ENCODE results near the gene TEX22.

TEX22 gene

GRCh38 chr14:105399466-105399775, 1.1 kb downstream of the TEX22 start:
- no peak for DNase-seq (ENCODE audit: low read depth in 2 of 2)

DNA sequence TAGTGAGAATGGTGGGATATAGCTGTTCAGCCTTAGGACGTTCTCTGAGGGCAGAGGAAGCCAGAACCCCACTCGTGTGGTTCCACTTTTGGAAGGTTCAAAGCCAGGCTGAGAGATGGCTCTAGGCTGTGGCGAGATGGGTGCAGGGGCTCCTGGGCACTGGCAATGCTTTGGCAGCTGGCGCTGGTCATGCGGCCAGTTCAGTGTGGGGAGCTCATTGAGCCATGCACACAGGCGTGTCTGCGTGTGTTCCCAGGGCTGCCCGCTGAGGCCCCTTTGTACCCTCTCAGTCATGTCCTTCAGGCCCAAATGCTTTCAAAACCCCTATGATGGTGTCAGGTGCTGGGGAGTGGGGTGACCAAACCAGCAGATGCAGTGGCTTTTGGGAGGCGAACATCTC, 1.7 kb downstream of the TEX22 start:
- no peak for DNase-seq (ENCODE audit: low read depth in 2 of 2)

- DNase-seq (ENCODE audit: low read depth in 2 of 2): no peak
Observed at GRCh38 chr14:105401699-105402098, 3.4 kb downstream of the TEX22 start.

DNA sequence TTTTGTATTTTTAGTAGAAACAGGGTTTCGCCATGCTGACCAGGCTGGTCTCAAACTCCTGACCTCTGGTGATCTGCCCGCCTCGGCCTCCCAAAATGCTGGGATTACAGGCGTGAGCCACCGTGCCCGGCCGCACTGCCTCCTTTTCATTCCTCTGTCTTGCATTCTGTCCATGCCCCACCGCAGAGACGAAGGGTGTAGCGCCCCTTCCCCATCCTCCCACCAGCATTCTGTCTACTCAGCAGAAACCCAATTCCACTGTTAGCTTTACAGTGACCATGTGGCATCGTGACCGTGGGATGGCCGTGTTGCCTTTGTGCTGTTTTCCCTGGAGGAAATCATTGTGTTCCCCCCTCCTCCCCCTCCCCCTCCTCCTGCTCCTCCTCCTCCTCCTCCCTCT, 10.3 kb downstream of the TEX22 start:
- DNase-seq (ENCODE audit: low read depth in 2 of 2): no peak

GRCh38 chr14:105409364-105409763, 11.0 kb downstream of the TEX22 start:
- no peak for DNase-seq (ENCODE audit: low read depth in 2 of 2)

DNA sequence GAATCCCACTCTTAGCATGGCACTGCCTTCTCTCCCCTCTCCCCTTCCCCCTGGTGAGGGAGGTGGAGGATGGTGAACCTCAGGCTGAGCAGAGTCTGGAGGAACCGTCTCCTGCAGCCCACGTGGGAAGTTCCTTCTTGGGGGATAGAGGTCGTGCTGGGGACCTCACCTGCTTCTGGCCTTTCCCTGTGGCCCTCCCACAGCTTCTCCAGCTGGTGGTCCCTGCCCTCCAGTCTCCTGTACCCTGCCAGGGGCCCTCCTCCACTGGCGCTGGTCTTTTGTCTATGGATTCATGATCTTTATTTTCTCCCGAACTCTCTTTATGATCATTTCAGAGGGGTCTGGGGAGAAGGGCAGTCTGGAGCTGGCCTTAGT, 12.3 kb downstream of the TEX22 start:
- DNase-seq (ENCODE audit: low read depth in 2 of 2): no peak

DNA sequence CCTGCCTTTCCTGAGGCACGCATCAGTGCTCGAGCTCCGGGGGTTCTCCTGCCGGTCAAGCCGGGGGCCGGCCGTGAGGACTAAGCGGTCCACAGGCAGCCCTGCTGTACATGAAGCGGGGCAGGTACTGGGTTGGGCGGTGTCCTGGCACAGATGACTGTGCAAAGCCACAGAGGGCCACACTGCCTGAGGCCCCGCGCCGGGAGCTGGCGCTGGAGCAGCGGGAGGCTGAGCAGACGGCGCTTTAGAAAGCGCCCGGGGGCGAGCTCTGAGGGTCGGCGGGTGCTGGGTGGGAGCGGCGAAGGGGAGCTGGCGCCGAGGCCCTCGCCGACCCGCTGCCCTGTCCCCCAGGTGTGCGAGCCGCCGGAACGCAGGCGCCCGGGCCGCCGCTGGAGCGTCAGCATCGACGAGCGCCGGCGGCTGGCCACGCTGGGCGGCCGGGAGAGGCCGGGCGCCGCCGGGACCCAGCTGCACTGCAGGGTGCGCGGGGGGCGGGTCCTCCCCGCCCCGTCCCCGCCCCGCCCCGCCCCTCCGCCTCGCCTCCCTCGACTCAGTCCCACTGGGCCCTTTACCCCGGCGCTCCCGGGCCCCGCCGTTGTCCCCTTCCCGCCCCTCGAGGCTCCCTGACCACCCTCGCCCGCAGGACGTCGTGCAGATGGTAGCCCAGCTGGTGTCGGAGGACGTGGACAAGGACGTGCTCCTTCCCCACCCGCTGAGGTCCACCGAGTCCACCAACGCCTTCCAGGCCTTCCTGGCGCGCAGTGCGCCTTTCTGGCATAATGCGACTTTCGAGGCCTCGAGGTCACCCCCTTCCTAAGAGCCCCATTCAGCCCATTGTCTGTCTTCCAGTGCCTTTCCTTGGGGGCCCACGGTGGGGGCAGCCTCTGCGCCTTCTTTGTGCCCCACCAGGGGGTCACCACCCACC, 12.9 kb downstream of the TEX22 start:
- no peak for DNase-seq (ENCODE audit: low read depth in 2 of 2)

DNA sequence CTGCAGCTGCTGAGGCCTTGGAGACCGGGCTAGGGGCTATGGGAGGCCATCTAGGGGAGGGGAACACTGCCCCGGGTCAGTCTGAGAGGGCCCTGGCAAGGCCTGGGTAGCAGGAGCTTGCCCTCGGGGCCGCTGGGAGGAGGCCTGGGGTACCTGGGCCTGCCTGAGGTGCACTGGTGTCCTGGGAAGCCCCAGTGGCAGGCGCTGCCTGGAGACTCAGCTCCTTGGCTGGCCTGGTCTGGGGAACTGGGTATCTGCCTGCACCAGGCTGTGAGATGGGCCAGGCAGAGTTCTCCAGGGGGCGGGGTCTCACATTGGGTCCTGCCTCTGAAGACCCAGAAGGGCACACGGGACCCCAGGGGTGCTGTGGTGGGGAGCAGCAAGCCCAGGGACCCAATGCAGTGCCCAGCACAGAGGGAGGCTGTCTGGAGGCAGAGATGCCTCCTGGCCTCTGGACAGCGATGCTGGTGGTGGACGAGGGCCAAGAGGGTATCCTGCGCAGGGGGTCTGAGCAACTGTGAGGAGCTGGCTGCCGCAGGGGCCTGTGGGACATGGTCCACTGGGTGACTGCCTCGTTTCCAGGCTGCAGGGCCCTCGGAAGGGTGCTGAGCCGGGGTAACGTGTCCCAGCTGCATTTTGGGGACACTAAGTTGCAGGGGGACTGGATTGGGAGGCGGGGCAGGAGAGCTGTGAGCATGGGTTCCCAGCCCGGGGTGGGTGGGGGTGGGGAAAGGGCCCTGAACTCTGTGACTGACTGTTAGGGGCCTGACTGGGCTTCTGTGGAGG, 13.8 kb downstream of the TEX22 start:
- no peak for DNase-seq (ENCODE audit: low read depth in 2 of 2)

GRCh38 chr14:105412771-105413543, 14.6 kb downstream of the TEX22 start:
- no peak for DNase-seq (ENCODE audit: low read depth in 2 of 2)

DNA sequence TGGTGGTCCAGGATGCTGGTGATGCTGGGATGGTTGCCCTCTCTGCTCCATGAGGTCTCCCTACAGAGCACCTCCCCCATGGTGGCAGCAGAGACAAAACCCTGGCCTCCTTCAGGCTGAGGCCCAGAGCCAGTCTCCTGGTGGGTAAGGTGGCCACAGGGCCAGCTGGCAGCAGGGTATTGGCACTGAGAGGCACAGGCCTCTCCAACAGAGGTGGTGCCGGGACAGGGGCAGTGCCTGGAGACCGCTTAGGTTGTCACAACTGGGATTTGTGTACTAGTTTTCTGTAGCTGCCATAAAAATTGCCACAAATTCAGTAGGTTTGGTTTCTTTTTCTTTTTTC, 15.2 kb downstream of the TEX22 start:
- no peak for DNase-seq (ENCODE audit: low read depth in 2 of 2)

- DNase-seq (ENCODE audit: low read depth in 2 of 2): peak; percentile 54 to 58
Observed at GRCh38 chr14:105414456-105415371, 16.4 kb downstream of the TEX22 start.

GRCh38 chr14:105415481-105416428, 17.4 kb downstream of the TEX22 start:
- no peak for DNase-seq (ENCODE audit: low read depth in 2 of 2)

DNA sequence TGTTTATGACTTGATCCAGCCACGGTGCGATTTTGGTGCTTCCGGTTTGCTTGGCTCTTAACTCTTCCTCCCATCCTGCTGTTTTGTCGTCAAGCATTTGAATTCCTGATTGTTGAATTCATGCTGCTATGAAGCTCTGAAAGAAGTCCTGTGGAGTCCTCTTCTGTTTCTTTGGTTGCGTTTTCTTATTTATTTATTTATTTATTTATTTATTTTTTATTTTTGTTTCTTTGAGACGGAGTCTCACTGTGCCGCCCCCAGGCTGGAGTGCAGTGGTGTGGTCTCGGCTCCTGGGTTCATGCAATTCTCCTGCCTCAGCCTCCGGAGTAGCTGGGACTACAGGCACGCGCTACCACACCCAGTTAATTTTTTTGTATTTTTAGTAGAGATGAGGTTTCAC, 18.3 kb downstream of the TEX22 start:
- DNase-seq (ENCODE audit: low read depth in 2 of 2): no peak

DNA sequence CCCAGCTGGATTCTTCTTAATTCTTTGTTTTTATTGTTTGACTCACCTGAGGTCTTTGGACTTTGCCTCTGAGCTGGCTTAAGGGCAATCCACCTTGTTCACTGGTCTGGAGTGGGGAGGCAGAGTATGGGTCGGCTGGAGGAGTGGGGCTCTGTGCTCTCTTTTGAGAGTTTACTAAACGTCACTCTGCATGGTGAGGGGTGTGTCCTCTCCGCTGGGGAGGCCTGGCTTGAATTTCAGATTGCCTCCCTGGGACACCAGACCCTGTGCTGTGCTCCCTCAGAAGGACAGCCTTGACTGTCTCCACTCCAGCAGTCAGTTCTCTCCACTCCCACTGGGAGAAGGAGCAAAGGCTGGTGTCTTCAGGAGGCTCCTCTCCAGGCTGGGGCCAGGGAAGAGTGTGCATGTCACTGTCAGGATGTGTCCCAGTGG, 19.4 kb downstream of the TEX22 start:
- DNase-seq (ENCODE audit: low read depth in 2 of 2): no peak

- DNase-seq (ENCODE audit: low read depth in 2 of 2): no peak
Observed at GRCh38 chr14:105418269-105419194, 20.2 kb downstream of the TEX22 start.

DNA sequence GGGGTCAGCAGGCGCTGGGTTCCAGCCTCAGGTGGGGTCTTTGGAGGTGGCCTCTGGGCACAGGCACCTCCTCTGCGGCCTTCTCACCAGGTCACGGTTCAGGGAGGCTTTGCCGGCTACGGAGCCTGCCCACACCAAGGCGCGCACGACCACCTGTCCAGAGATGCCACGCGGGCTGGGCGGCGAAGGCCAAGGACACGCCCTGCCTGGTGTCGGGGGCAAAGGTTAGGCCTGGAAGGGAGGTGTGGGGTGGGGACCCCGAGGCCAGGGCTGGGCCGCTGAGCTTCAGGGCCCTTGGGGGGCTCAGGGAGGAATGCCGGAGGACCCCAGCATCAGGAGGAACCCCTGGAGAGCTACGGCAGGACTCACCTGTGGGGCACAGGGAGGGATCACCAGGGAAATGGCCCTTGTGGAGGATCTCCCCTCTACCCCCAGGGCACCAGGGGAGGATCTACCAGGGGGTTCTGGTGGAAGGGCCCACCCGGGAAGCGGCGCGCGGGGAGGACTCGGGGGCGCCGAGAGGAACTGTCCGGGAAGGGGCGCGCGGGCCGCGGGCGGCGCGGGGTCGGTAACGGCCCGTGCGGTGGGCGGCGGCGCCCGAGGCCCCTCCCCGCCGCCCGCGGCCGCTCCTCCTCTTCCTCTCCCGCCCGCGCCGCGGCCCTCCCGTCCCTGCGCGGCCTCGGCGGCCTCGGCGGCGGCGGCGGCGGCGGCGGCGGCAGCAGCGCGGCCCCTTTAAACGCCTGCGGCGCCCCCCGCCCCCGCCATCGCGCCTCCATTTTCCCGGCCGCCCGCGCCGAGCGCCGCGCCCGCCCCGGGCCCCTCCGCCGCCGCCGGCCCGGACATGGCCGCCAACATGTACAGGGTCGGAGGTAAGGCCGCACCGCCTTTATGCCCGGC, 21.1 kb downstream of the TEX22 start, which contains the start of gene MTA1:
MTA1 (plus strand) TSS at position 633 of the 897 bp plus-strand sequence; CDS start at position 842, 209 bp downstream.
- peak in 1 of 2 experiments; percentile 32 for DNase-seq (ENCODE audit: low read depth in 2 of 2)

- no peak for DNase-seq (ENCODE audit: low read depth in 2 of 2)
Observed at GRCh38 chr14:105420101-105420973, 22.0 kb downstream of the TEX22 start.

All from stimulated activated CD4-positive, alpha-beta T cell treated with anti-CD3 and anti-CD28 coated beads, Interleukin-12 subunit alpha, Interleukin-12 subunit beta, amount 100 ng/mL, for 24 hours (primary cell).